ENCODE data around the gene BMP6.

BMP6 gene

DNA sequence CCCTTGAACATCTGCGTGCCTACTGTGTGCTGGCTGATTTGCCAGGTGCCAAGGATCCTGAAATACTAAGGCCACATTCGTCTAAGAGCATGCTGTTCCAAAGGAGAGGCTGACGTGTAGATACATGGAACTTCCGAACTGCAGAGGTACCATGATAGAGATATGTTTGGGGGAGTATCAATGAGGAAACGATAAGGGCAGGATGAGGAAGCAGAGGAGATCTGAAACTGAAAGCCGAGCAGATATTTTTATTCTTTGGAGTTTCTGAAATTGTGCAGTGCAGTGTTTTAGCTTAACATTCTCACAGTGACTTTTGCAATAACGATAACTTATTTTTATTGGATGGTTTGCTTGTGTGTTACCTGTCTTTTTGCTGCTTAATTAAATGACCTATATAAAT lies 24.3 kb downstream of the BMP6 start:
- H3K4me3 ChIP-seq (ENCODE audit: low read depth, low read length), result no peak overlapping the region
- DNase-seq (ENCODE audit: low read depth), result no peak
- no peak for TF ChIP-seq MAX (IDR thresholded peaks at IDR 0.05; ENCODE audit: low read depth, low read length)

DNA sequence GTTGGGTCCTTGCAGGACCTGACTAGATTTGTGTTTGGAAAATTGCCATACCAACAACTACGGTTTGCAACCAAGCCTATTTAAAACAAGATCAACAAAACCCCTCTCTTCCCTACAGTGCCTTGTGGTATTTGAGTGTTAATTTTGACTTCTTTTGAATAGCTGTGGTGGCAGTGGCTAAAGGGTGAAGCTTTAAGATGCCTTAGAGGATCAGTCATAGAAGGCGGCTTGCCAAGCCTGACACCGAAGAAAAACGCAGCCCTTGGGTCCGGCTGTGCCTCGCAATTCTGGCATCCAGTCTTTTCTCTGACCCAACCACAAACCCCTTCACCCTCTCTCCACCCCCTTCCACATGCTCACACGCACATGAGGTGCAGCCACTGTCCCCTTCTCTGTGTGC lies 32.6 kb downstream of the BMP6 start:
- TF ChIP-seq POLR2A (IDR thresholded peaks at IDR 0.05; ENCODE audit: extremely low read depth, insufficient read length), result no peak
- no peak for TF ChIP-seq MYC (IDR thresholded peaks at IDR 0.05; ENCODE audit: low read depth, low read length)
- no peak for TF ChIP-seq MAX (IDR thresholded peaks at IDR 0.05; ENCODE audit: low read depth, low read length)
- no peak for TF ChIP-seq CTCF (IDR thresholded peaks at IDR 0.05; ENCODE audit: low read depth, low read length)
- DNase-seq (ENCODE audit: low read depth), result no peak
- no peak overlapping the region for H3K4me3 ChIP-seq (ENCODE audit: low read depth, low read length)

DNA sequence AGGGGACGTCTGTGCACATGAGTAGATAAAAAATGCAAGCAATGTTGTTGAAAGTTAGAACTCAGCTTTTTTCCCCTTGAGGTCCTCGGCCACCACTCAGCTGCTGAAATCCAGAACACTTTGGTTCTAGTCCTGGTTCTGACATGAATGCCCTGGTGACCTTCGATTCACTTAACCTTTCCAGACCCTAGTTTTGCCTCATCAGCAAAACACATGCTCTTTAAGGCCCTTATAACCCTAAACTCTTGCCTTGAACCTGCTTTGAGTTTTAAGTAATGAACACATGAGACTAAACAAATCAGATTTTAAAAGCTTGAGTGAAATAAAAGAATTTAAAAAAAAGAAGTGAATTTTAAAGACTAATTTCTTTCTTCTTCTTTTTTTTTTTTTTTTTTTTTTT lies 33.4 kb downstream of the BMP6 start:
- H3K4me3 ChIP-seq (ENCODE audit: low read depth, low read length), result no peak overlapping the region
- TF ChIP-seq POLR2A (IDR thresholded peaks at IDR 0.05; ENCODE audit: extremely low read depth, insufficient read length) (no peak), CTCF (IDR thresholded peaks at IDR 0.05; ENCODE audit: low read depth, low read length) (no peak), MAX (IDR thresholded peaks at IDR 0.05; ENCODE audit: low read depth, low read length) (no peak), MYC (IDR thresholded peaks at IDR 0.05; ENCODE audit: low read depth, low read length) (no peak)
- no peak for DNase-seq (ENCODE audit: low read depth)

DNA sequence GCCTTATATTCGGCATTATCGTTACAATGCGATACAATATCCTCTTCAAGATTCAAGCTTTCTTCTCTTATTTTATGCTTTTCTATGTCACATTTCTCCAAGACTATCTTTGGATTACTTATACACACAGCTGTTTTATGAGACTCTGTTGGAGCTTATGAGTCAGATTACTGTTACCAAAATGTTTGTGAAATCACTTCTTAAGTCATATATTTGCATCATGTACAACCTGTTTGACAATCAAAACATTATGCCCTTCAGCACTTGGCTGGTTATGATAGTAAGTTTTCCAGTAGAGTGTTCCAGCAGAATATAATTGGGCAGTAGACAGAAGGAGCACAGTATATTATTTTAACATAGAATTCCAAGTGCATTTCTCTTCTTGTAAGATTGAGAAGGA lies 35.2 kb downstream of the BMP6 start:
- H3K4me3 ChIP-seq (ENCODE audit: low read depth, low read length), result no peak overlapping the region
- no peak for DNase-seq (ENCODE audit: low read depth)
- TF ChIP-seq POLR2A (IDR thresholded peaks at IDR 0.05; ENCODE audit: extremely low read depth, insufficient read length) (no peak), MYC (IDR thresholded peaks at IDR 0.05; ENCODE audit: low read depth, low read length) (no peak), CTCF (IDR thresholded peaks at IDR 0.05; ENCODE audit: low read depth, low read length) (no peak), MAX (IDR thresholded peaks at IDR 0.05; ENCODE audit: low read depth, low read length) (no peak)

DNA sequence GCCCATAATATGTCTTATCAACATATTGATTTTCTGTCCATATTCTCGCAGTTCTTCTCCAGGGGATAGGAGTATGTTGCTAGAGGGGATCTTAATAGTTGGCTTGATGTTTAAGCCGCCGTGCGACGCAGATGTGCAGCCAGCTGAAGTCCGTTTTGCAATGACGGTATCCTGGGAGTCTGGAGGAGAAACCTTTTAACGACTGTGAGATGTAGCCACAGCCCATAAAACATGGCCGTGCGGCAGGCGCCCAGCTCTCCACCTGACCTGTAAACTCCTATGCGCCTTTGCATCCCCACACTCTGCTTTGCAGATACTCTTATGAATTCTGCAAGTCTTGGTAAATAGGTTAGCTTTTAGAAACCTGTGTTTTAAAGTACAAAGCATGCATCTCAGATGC lies 36.9 kb downstream of the BMP6 start:
- DNase-seq (ENCODE audit: low read depth), result peak; percentile 11
- TF ChIP-seq MYC (IDR thresholded peaks at IDR 0.05; ENCODE audit: low read depth, low read length) (no peak), CTCF (IDR thresholded peaks at IDR 0.05; ENCODE audit: low read depth, low read length) (no peak), MAX (IDR thresholded peaks at IDR 0.05; ENCODE audit: low read depth, low read length) (no peak)
- H3K4me3 ChIP-seq (ENCODE audit: low read depth, low read length), result no peak overlapping the region

GRCh38 chr6:7763881-7764280 lies 38.0 kb downstream of the BMP6 start:
- no peak overlapping the region for H3K4me3 ChIP-seq (ENCODE audit: low read depth, low read length)
- DNase-seq (ENCODE audit: low read depth), result no peak
- TF ChIP-seq CTCF (IDR thresholded peaks at IDR 0.05; ENCODE audit: low read depth, low read length) (no peak), MAX (IDR thresholded peaks at IDR 0.05; ENCODE audit: low read depth, low read length) (no peak), MYC (IDR thresholded peaks at IDR 0.05; ENCODE audit: low read depth, low read length) (no peak), POLR2A (IDR thresholded peaks at IDR 0.05; ENCODE audit: extremely low read depth, insufficient read length) (no peak)
